ENCODE measurements around the gene LRP1. TPM values are rescaled to one million over a fixed set of nuclear protein-coding genes. Genes with fewer than 3 reads are reported as not detected.

Gene LRP1
- total and polyA plus RNA-seq, 2 of the 13 experiments (the other 11 are each of a cell fraction or from before 2014, with no cell fraction given): 14.7 to 30.8 TPM

GRCh38 chr12:57097554-57097835 lies 30.8 kb upstream of the LRP1 start:
- Histone ChIP-seq H3K9me3 (ENCODE audit: low read length) (no peaks in the 10 kb centered on the region), H4K20me1 (ENCODE audit: insufficient read depth, low read length) (0 out of 2 replicates have a peak, but pooled peaks cover 6% of the 10 kb centered on the region), H3K27ac (ENCODE audit: extremely low read length, insufficient read depth, low read length) (no peak overlapping the region), H3K4me2 (ENCODE audit: low read depth, low read length) (no peak overlapping the region), H3K27me3 (ENCODE audit: control insufficient read depth in 1 of 2, insufficient read depth in 2 of 2, low read length in 2 of 2) (no peaks in the 10 kb centered on the region), H3K9ac (ENCODE audit: insufficient read depth, low read depth, low read length) (no peak overlapping the region), H3K4me3 (replicated peaks in 1 of 3; ENCODE audit: insufficient read depth in 1 of 3, low read depth in 2 of 3, low read length in 3 of 3) (no peak overlapping the region), H3K4me1 (ENCODE audit: insufficient read depth, low read length) (peaks cover 38% of the 10 kb centered on the region), H3K79me2 (ENCODE audit: insufficient read depth, low read length) (no peaks in the 10 kb centered on the region), H2AFZ (ENCODE audit: low read length) (no peak overlapping the region), H3K36me3 (replicated peaks in 1 of 2; ENCODE audit: control insufficient read depth in 1 of 2, insufficient read depth in 2 of 2, low read length in 2 of 2) (peaks cover 10 to 19% of the 10 kb centered on the region in 2 experiments; a peak in 4 of 5 replicates)
- in situ Hi-C loops (cut with HindIII; ENCODE audit: extremely low pct_ligation_motif_present, low pct_unique_long_range_greater_than_20kb) (no loop called here), intact Hi-C loops (cut with micrococcal nuclease; ENCODE audit: unreplicated experiment) (no loop called here)
- no peak for FAIRE-seq
- BruUV-seq (replicated peaks): no TSS peak
- DNase-seq (ENCODE audit: low spot score): no peak
- no peak for TF ChIP-seq ZNF296 (CRISPR knock-in tag; conservative IDR thresholded peaks at IDR 0.05)
- no peak for TF ChIP-seq ZSCAN22 (CRISPR knock-in tag; IDR thresholded peaks at IDR 0.05)
- no peak for TF ChIP-seq GMEB2 (CRISPR knock-in tag; IDR thresholded peaks at IDR 0.05; ENCODE audit: low read depth)
- no peak for TF ChIP-seq GPBP1L1 (CRISPR knock-in tag; IDR thresholded peaks at IDR 0.05)
- TF ChIP-seq ZNF510 (CRISPR knock-in tag; IDR thresholded peaks at IDR 0.05; ENCODE audit: low read depth): no peak
- no peak for TF ChIP-seq TEF (CRISPR knock-in tag; IDR thresholded peaks at IDR 0.05)
- TF ChIP-seq ZMYM4 (CRISPR knock-in tag; IDR thresholded peaks at IDR 0.05): no peak
- TF ChIP-seq ZNF547 (CRISPR knock-in tag; IDR thresholded peaks at IDR 0.05): no peak
- TF ChIP-seq ZSCAN25 (CRISPR knock-in tag; IDR thresholded peaks at IDR 0.05): no peak
- no peak for TF ChIP-seq ZNF441 (CRISPR knock-in tag; IDR thresholded peaks at IDR 0.05; ENCODE audit: borderline replicate concordance)
- TF ChIP-seq NONO (IDR thresholded peaks at IDR 0.05): no peak
- no peak for TF ChIP-seq NONO (CRISPR knock-in tag; conservative IDR thresholded peaks at IDR 0.05)
- TF ChIP-seq RAD21 (CRISPR knock-in tag; IDR thresholded peaks at IDR 0.05): no peak
- no peak for TF ChIP-seq PAX8 (CRISPR knock-in tag; IDR thresholded peaks at IDR 0.05; ENCODE audit: borderline replicate concordance)
- TF ChIP-seq FUBP1 (CRISPR knock-in tag; IDR thresholded peaks at IDR 0.05; ENCODE audit: borderline replicate concordance): no peak
- no peak for TF ChIP-seq TFAP4 (IDR thresholded peaks at IDR 0.05; ENCODE audit: borderline replicate concordance, low read depth)
- no peak for TF ChIP-seq CHD4 (IDR thresholded peaks at IDR 0.05; ENCODE audit: borderline replicate concordance, low read length)
- TF ChIP-seq TBX2 (CRISPR knock-in tag; IDR thresholded peaks at IDR 0.05; ENCODE audit: borderline replicate concordance): no peak
- no peak for TF ChIP-seq CCDC6 (CRISPR knock-in tag; IDR thresholded peaks at IDR 0.05)
- TF ChIP-seq ZFYVE20 (CRISPR knock-in tag; IDR thresholded peaks at IDR 0.05; ENCODE audit: borderline replicate concordance, low read depth): no peak
- CTCF ChIA-PET (ENCODE audit: low intra/inter-chr PET ratio, low total read pairs): no interaction called here
- ATAC-seq: no peak
- POLR2A ChIA-PET: interaction anchor here (1.1 to 13.5 kb wide), 6 partner anchors 9 to 122 kb away, joined by 3 to 309 read pairs (median 6); partner anchors contain the start of genes NAB2, NEMP1 and STAT6
- 90% methylated on average over 8 of the region's 8 CpGs for WGBS (ENCODE audit: low lambda C conversion rate)

Measured in HepG2 (cell line).